ENCODE results near the gene FAXDC2. TPM values are rescaled to one million over a fixed set of nuclear protein-coding genes. Genes with fewer than 3 reads are reported as not detected.

FAXDC2 gene
- total and polyA plus RNA-seq, 2 of the 13 experiments (the other 11 are each of a cell fraction or from before 2014, with no cell fraction given): 4.7 to 58.8 TPM

GRCh38 chr5:154858297-154858971 lies 8.0 kb upstream of the FAXDC2 start, which contains the start of gene CNOT8 (continued):
- no peak for TF ChIP-seq BCL3 (CRISPR knock-in tag; IDR thresholded peaks at IDR 0.05)
- peak; percentile 81; the same call in 1 of the 2 replicates for TF ChIP-seq DR1 (CRISPR knock-in tag; IDR thresholded peaks at IDR 0.05)
- TF ChIP-seq SP5 (CRISPR knock-in tag; IDR thresholded peaks at IDR 0.05; ENCODE audit: borderline replicate concordance, low read depth): peak; percentile 88
- TF ChIP-seq, protein P1, sequence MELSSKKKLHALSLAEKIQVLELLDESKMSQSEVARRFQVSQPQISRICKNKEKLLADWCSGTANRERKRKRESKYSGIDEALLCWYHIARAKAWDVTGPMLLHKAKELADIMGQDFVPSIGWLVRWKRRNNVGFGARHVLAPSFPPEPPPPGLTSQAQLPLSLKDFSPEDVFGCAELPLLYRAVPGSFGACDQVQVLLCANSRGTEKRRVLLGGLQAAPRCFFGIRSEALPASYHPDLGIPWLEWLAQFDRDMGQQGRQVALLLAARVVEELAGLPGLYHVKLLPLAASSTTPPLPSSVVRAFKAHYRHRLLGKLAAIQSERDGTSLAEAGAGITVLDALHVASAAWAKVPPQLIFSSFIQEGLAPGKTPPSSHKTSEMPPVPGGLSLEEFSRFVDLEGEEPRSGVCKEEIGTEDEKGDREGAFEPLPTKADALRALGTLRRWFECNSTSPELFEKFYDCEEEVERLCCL (CRISPR knock-in tag; IDR thresholded peaks at IDR 0.05; ENCODE audit: borderline replicate concordance): no peak
- TF ChIP-seq KAT7 (CRISPR knock-in tag; IDR thresholded peaks at IDR 0.05; ENCODE audit: borderline replicate concordance): peak; percentile 39; the same call in 1 of the 2 replicates
- 0 out of 2 replicates have a peak, but pooled peaks have one; percentile 4 for TF ChIP-seq KLF6 (CRISPR knock-in tag; IDR thresholded peaks at IDR 0.05)
- TF ChIP-seq ZNF768 (CRISPR knock-in tag; IDR thresholded peaks at IDR 0.05): 0 out of 2 replicates have a peak, but pooled peaks have one; percentile 47
- peak; percentile 65; the same call in 1 of the 2 replicates for TF ChIP-seq ZNF589 (CRISPR knock-in tag; conservative IDR thresholded peaks at IDR 0.05)
- no peak for TF ChIP-seq ETV6 (CRISPR knock-in tag; conservative IDR thresholded peaks at IDR 0.05)
- TF ChIP-seq ERF (CRISPR knock-in tag; IDR thresholded peaks at IDR 0.05): peak; percentile 70; the same call in 1 of the 2 replicates
- TF ChIP-seq, protein P2, sequence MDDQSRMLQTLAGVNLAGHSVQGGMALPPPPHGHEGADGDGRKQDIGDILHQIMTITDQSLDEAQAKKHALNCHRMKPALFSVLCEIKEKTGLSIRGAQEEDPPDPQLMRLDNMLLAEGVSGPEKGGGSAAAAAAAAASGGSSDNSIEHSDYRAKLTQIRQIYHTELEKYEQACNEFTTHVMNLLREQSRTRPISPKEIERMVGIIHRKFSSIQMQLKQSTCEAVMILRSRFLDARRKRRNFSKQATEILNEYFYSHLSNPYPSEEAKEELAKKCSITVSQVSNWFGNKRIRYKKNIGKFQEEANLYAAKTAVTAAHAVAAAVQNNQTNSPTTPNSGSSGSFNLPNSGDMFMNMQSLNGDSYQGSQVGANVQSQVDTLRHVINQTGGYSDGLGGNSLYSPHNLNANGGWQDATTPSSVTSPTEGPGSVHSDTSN (CRISPR knock-in tag; IDR thresholded peaks at IDR 0.05; ENCODE audit: borderline replicate concordance): no peak; the same call in 1 of the 2 replicates
- TF ChIP-seq FOXK1 (CRISPR knock-in tag; IDR thresholded peaks at IDR 0.05; ENCODE audit: borderline replicate concordance, low read depth): peak; percentile 58; the same call in 1 of the 2 replicates
- TF ChIP-seq YEATS2 (CRISPR knock-in tag; IDR thresholded peaks at IDR 0.05; ENCODE audit: borderline replicate concordance): peak; percentile 60; the same call in 1 of the 2 replicates
- TF ChIP-seq FOSL1 (CRISPR knock-in tag; IDR thresholded peaks at IDR 0.05; ENCODE audit: borderline replicate concordance): no peak
- TF ChIP-seq TCF7L2 (IDR thresholded peaks at IDR 0.05; ENCODE audit: low read depth, low read length): no peak
- TF ChIP-seq, protein P3, sequence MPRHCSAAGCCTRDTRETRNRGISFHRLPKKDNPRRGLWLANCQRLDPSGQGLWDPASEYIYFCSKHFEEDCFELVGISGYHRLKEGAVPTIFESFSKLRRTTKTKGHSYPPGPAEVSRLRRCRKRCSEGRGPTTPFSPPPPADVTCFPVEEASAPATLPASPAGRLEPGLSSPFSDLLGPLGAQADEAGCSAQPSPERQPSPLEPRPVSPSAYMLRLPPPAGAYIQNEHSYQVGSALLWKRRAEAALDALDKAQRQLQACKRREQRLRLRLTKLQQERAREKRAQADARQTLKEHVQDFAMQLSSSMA (CRISPR knock-in tag; IDR thresholded peaks at IDR 0.05): 0 out of 2 replicates have a peak, but pooled peaks have one; percentile 40
- TF ChIP-seq SOX5 (CRISPR knock-in tag; IDR thresholded peaks at IDR 0.05; ENCODE audit: borderline replicate concordance): no peak; the same call in 1 of the 2 replicates
- TF ChIP-seq ATF3 (CRISPR knock-in tag; IDR thresholded peaks at IDR 0.05): no peak

Measured in HepG2 (cell line).